ENCODE data around the gene TGFB1I1.
A peak's percentile ranks its signal among the peaks of the same experiment; 100 is the strongest.
"Not testable (repeated sequence)": the region's sequence is repeated elsewhere in the genome, so short reads cannot be mapped to it uniquely, and the experiment has no call there.

TGFB1I1 gene

DNA sequence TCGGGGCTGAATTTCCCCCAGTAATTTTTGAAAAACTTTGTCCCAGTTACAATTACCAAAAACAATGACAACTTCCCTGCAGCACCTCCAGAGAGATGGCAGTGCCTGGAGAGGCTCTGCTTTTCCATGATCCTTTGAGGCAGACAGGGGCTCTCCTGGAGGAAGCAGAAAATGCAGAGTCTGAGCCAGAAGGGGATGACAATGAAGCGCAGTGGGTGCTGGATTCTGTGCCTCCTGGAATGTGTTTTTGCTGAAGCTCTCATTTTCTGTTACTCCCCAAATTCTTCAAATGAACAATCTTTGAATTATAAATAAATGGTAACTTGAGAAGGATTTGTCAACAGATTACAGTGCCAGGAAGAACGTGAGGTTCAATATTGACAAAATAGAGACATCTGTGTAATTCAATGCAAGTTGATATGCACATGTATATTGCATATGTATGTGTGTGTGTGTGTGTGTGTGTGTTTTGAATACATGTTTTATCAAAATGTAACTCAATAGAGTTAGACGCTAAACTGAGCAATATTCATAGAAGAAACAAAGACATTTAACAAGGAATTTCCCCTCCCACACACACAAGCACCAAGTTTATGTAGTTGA, 45.9 kb downstream of the TGFB1I1 start:
- DNase-seq (ENCODE audit: low spot score): no peak

DNA sequence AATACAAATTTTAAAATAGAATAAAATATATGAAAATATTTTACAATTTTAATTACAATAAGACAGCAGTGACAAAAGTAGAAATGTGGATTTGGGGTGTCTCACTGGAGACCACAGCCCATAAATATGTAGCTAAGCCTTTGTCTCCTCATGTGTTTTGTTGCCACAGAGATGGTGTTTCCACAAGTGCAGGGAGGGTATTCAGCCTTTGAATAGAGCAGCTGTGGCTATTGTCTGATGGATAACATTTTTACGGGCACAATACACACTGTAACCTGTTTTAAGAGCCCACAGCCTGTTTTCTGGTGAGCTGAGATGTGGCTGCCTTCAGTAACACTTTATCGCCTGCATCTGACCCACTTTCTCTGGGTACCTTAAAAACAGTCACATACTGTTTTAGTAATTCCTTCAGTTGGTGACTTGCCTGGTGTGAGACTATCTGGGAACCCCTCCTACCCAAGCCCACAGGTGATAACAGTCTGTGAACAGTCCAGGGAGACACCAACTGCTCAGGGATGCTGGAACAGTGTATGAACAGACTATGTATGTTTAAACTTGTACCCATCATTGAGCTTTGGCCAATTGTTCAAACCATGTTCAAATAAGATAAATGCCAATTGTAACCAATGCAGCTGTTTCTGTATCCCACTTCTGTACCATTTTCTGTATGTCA, 47.9 kb downstream of the TGFB1I1 start:
- DNase-seq (ENCODE audit: low spot score): peak; percentile 34

DNA sequence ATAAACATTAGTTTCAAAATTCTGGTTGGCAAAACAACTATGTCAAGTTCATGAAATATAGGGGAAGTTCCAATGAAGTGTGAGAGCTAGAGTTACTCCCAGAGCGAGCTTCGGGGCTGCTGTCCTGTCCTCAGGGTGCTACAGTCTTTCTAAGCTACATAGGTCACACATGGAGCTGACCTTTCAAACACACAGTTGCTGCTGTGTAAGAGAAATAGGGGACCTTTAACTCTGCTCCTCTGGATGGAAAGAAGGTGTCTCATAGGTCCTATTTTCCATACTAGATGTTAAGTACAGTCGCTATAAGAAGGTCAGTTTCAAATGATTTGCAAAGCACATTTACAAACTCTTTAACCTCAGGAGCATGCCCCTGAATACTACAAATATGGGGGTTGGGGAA, 49.4 kb downstream of the TGFB1I1 start:
- DNase-seq (ENCODE audit: low spot score): peak; percentile 32

DNA sequence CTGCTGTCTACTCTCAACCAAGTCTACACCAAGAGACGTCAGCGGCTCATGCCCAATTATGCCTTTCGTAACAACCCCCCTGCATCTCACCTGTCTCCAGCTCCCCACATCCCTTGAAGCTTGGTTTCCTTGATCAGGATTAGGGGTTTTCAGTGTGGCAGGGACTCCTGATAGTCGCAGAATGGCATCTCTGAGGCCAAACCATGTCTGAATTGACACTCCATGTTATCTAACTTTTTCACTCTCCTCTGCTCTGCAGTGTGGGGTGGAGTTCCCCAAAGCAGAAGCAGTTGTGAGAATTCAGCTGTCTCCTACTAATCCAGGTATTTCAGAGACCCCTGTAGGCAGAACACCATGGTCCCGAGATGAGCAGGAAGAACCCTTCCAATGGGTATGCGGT, 50.1 kb downstream of the TGFB1I1 start:
- DNase-seq (ENCODE audit: low spot score): peak; percentile 70

DNA sequence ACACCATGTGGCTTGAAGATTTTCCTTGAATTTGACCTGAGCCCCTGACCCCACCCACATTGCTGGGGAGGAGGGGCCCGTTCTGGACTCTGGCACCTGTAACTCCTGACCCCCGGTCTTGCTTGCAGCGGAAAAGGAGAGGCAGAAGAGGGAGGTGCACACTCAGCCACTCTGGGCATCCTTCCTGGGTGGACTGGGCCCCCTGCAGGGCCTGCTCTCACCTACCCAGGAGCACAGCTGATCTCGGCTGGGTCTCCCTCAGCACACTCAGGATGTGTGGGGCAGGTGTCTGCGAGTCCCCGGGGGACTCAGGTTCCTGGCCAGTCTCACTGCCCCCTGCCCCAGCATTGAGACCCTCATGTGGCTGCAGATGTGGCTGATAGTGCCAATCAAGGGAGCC, 51.8 kb downstream of the TGFB1I1 start:
- DNase-seq (ENCODE audit: low spot score): not testable (repeated sequence)

DNA sequence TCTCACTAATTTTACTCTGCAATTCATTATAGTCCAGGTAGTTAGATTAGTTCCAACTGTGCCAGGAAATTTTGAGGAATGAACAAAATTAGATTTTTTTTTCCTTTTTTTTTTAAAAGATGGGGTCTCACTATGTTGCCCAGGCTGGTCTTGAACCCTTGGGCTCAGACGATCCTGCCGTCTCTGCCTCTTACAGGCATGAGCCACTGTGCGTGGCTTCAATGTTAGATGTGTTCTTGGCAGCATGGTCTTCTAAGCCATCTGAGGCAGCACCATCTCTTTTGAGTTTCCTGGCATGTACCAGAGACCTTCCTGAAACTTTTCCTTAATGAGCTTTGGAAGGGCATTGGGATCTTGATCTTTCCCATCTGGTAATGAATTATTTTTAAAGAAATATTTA, 53.2 kb downstream of the TGFB1I1 start:
- DNase-seq (ENCODE audit: low spot score): no peak
